GM12892 (cell line): ENCODE results near the gene LCN15.

Source experiments
- POLR2A ChIP-seq: IDR thresholded peaks from 2 replicates; pipeline ENCODE4 v1.6.1; 2011; ENCODE audit warnings: low read depth, low read length, control low read depth
- POLR2AphosphoS5 ChIP-seq: IDR thresholded peaks from 2 replicates; pipeline ENCODE4 v1.6.1; 2011; ENCODE audit warnings: low read depth, low read length, control low read depth
- TAF1 ChIP-seq: IDR thresholded peaks from 2 replicates; pipeline ENCODE4 v1.6.1; 2011; ENCODE audit warnings: low read depth, mild to moderate bottlenecking, control low read depth, low read length, borderline replicate concordance

DNA sequence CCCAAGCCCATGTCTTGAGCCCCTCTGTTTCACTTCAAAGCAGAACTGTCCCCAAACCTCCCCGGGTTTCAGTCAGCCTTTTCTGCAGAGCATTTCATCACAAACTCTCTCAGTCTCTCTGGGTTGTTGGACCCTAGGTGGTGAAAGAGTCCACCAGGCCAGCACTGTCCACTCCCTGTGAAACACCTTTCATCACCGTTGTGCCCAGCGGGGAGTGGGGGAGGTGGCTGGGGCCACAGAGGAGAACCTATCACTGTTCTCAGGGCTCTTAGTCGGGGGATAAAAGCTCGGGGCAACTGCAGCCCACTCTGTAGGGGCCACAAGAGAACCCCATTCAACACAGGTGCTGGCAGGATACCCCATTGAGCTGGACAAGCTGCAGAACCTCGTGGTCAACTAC, 38.0 kb upstream of the LCN15 start:
- TF ChIP-seq POLR2A (no peak), POLR2AphosphoS5 (no peak), TAF1 (no peak)
